ENCODE data around the gene PPIL1. TPM values are rescaled to one million over a fixed set of nuclear protein-coding genes. Genes with fewer than 3 reads are reported as not detected.

PPIL1 gene
- total RNA-seq, 1 experiment from 2014 or later = 64.2 TPM

DNA sequence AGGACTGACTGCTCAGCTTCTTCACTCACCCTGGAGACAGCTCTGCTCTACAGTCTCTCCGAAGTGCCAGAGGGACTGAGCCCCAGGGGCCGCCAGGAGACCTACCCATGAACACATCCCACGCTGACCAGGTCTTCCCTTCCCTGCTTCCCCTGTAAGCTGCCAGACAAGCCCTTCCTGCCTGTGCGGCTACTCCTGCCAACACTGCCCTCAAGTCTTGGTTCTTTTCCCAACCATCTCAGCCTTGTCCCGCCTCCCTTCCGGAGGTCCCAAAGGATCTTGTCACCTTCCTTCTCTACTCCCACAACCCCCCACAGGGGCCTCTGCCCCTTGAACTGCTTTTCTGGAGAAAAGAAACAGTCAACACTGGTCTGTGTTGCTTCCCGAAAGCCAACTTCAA is 50.4 kb downstream of the PPIL1 start:
- H3K4me1 Mint-ChIP-seq = peaks cover 29% of the 10 kb centered on the region
- no peaks in the 10 kb centered on the region for H3K9me3 Mint-ChIP-seq
- H3K36me3 Mint-ChIP-seq = no peaks in the 10 kb centered on the region
- no peak for ATAC-seq
- no peak for DNase-seq (ENCODE audit: low spot score)
- H3K27me3 Mint-ChIP-seq (ENCODE audit: low read depth) = no peaks in the 10 kb centered on the region
- ChIA-PET POLR2A (interaction anchor here (0.6 kb wide), 1 partner anchor 232 kb away, joined by 3 read pairs; no protein-coding TSS in a partner anchor), CTCF (no interaction called here)
- TF ChIP-seq ATF1 (CRISPR knock-in tag; IDR thresholded peaks at IDR 0.05) = no peak
- no peak for TF ChIP-seq NFYB (CRISPR knock-in tag; conservative IDR thresholded peaks at IDR 0.05; ENCODE audit: low read depth)
- no peak for TF ChIP-seq ZNF232 (CRISPR knock-in tag; IDR thresholded peaks at IDR 0.05)
- no peak for TF ChIP-seq MYBL2 (CRISPR knock-in tag; IDR thresholded peaks at IDR 0.05)
- TF ChIP-seq, protein P1, sequence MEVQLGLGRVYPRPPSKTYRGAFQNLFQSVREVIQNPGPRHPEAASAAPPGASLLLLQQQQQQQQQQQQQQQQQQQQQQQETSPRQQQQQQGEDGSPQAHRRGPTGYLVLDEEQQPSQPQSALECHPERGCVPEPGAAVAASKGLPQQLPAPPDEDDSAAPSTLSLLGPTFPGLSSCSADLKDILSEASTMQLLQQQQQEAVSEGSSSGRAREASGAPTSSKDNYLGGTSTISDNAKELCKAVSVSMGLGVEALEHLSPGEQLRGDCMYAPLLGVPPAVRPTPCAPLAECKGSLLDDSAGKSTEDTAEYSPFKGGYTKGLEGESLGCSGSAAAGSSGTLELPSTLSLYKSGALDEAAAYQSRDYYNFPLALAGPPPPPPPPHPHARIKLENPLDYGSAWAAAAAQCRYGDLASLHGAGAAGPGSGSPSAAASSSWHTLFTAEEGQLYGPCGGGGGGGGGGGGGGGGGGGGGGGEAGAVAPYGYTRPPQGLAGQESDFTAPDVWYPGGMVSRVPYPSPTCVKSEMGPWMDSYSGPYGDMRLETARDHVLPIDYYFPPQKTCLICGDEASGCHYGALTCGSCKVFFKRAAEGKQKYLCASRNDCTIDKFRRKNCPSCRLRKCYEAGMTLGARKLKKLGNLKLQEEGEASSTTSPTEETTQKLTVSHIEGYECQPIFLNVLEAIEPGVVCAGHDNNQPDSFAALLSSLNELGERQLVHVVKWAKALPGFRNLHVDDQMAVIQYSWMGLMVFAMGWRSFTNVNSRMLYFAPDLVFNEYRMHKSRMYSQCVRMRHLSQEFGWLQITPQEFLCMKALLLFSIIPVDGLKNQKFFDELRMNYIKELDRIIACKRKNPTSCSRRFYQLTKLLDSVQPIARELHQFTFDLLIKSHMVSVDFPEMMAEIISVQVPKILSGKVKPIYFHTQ (CRISPR knock-in tag; IDR thresholded peaks at IDR 0.05) = no peak
- no peak for TF ChIP-seq ZNF671 (CRISPR knock-in tag; IDR thresholded peaks at IDR 0.05)
- TF ChIP-seq, protein P2, sequence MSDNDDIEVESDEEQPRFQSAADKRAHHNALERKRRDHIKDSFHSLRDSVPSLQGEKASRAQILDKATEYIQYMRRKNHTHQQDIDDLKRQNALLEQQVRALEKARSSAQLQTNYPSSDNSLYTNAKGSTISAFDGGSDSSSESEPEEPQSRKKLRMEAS (CRISPR knock-in tag; IDR thresholded peaks at IDR 0.05) = no peak
- TF ChIP-seq ZNF396 (CRISPR knock-in tag; IDR thresholded peaks at IDR 0.05; ENCODE audit: borderline replicate concordance) = no peak
- TF ChIP-seq, protein P3, sequence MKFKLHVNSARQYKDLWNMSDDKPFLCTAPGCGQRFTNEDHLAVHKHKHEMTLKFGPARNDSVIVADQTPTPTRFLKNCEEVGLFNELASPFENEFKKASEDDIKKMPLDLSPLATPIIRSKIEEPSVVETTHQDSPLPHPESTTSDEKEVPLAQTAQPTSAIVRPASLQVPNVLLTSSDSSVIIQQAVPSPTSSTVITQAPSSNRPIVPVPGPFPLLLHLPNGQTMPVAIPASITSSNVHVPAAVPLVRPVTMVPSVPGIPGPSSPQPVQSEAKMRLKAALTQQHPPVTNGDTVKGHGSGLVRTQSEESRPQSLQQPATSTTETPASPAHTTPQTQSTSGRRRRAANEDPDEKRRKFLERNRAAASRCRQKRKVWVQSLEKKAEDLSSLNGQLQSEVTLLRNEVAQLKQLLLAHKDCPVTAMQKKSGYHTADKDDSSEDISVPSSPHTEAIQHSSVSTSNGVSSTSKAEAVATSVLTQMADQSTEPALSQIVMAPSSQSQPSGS (CRISPR knock-in tag; IDR thresholded peaks at IDR 0.05; ENCODE audit: borderline replicate concordance, low read depth) = no peak
- TF ChIP-seq, protein P4, sequence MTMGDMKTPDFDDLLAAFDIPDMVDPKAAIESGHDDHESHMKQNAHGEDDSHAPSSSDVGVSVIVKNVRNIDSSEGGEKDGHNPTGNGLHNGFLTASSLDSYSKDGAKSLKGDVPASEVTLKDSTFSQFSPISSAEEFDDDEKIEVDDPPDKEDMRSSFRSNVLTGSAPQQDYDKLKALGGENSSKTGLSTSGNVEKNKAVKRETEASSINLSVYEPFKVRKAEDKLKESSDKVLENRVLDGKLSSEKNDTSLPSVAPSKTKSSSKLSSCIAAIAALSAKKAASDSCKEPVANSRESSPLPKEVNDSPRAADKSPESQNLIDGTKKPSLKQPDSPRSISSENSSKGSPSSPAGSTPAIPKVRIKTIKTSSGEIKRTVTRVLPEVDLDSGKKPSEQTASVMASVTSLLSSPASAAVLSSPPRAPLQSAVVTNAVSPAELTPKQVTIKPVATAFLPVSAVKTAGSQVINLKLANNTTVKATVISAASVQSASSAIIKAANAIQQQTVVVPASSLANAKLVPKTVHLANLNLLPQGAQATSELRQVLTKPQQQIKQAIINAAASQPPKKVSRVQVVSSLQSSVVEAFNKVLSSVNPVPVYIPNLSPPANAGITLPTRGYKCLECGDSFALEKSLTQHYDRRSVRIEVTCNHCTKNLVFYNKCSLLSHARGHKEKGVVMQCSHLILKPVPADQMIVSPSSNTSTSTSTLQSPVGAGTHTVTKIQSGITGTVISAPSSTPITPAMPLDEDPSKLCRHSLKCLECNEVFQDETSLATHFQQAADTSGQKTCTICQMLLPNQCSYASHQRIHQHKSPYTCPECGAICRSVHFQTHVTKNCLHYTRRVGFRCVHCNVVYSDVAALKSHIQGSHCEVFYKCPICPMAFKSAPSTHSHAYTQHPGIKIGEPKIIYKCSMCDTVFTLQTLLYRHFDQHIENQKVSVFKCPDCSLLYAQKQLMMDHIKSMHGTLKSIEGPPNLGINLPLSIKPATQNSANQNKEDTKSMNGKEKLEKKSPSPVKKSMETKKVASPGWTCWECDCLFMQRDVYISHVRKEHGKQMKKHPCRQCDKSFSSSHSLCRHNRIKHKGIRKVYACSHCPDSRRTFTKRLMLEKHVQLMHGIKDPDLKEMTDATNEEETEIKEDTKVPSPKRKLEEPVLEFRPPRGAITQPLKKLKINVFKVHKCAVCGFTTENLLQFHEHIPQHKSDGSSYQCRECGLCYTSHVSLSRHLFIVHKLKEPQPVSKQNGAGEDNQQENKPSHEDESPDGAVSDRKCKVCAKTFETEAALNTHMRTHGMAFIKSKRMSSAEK (CRISPR knock-in tag; IDR thresholded peaks at IDR 0.05; ENCODE audit: borderline replicate concordance) = no peak
- TF ChIP-seq ZNF263 (CRISPR knock-in tag; IDR thresholded peaks at IDR 0.05; ENCODE audit: low read depth) = no peak
- TF ChIP-seq RELA (CRISPR knock-in tag; IDR thresholded peaks at IDR 0.05; ENCODE audit: borderline replicate concordance) = no peak
- no peak for TF ChIP-seq PRRX2 (CRISPR knock-in tag; IDR thresholded peaks at IDR 0.05)
- no peak for TF ChIP-seq NR3C1 (CRISPR knock-in tag; conservative IDR thresholded peaks at IDR 0.05; ENCODE audit: low read depth)
- H3K4me3 Mint-ChIP-seq = no peak overlapping the region
- no peak overlapping the region for H3K27ac Mint-ChIP-seq

DNA sequence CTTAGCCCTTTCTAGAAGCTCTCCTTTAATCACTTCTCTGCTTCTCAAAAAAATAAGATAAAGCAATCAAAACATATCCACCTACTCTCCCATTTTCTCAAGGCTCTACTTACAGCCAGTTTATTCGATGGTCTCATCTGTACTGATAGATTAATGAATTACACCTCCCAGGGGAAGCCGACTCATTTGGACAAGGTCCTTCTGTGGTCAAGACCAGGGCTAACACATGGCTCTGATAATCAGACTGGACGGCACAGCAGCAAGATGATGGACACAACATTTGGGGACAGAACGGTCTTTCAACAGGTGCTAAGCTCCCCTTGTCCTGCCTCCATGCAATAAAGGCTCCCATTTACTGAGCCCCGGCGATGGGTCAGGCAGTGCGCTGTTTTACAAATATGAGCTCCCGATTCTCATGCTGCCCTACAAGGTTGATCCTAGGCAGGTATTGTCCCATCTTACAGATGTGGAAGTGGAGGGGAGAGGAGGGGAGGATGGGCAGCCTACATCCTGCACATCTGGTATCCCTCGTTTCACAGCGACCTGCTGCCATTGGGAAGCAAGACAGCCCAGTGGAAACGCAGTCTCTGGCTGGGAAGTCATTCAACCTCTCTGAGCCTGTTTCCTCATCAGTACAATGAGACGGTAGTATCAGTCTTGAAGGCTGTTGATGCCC is 51.0 kb downstream of the PPIL1 start:
- H3K4me1 Mint-ChIP-seq = peaks cover 29% of the 10 kb centered on the region
- H3K4me3 Mint-ChIP-seq = no peak overlapping the region
- H3K9me3 Mint-ChIP-seq = no peaks in the 10 kb centered on the region
- no peaks in the 10 kb centered on the region for H3K27me3 Mint-ChIP-seq (ENCODE audit: low read depth)
- ATAC-seq (no peak), DNase-seq (ENCODE audit: low spot score) (no peak)
- CTCF ChIA-PET = no interaction called here
- no peak overlapping the region for H3K27ac Mint-ChIP-seq
- no peaks in the 10 kb centered on the region for H3K36me3 Mint-ChIP-seq
- POLR2A ChIA-PET = interaction anchor here (0.6 kb wide), 1 partner anchor 232 kb away, joined by 3 read pairs; no protein-coding TSS in a partner anchor
- no peak for TF ChIP-seq ZNF121 (CRISPR knock-in tag; IDR thresholded peaks at IDR 0.05)
- TF ChIP-seq CREB1 (CRISPR knock-in tag; IDR thresholded peaks at IDR 0.05) = no peak
- TF ChIP-seq PRRX2 (CRISPR knock-in tag; IDR thresholded peaks at IDR 0.05) = no peak
- TF ChIP-seq ZNF317 (CRISPR knock-in tag; IDR thresholded peaks at IDR 0.05; ENCODE audit: borderline replicate concordance, low read depth) = no peak
- TF ChIP-seq NR2C2 (CRISPR knock-in tag; IDR thresholded peaks at IDR 0.05) = no peak
- TF ChIP-seq, protein P5, sequence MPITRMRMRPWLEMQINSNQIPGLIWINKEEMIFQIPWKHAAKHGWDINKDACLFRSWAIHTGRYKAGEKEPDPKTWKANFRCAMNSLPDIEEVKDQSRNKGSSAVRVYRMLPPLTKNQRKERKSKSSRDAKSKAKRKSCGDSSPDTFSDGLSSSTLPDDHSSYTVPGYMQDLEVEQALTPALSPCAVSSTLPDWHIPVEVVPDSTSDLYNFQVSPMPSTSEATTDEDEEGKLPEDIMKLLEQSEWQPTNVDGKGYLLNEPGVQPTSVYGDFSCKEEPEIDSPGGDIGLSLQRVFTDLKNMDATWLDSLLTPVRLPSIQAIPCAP (CRISPR knock-in tag; IDR thresholded peaks at IDR 0.05) = no peak
- TF ChIP-seq EMX1 (CRISPR knock-in tag; IDR thresholded peaks at IDR 0.05) = no peak
- TF ChIP-seq ZNF671 (CRISPR knock-in tag; IDR thresholded peaks at IDR 0.05) = no peak
- TF ChIP-seq FOXK1 (CRISPR knock-in tag; IDR thresholded peaks at IDR 0.05) = no peak
- TF ChIP-seq, protein P6, sequence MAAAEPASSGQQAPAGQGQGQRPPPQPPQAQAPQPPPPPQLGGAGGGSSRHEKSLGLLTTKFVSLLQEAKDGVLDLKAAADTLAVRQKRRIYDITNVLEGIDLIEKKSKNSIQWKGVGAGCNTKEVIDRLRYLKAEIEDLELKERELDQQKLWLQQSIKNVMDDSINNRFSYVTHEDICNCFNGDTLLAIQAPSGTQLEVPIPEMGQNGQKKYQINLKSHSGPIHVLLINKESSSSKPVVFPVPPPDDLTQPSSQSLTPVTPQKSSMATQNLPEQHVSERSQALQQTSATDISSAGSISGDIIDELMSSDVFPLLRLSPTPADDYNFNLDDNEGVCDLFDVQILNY (CRISPR knock-in tag; IDR thresholded peaks at IDR 0.05) = no peak
- no peak for TF ChIP-seq ZNF232 (CRISPR knock-in tag; IDR thresholded peaks at IDR 0.05)
- TF ChIP-seq, protein P7, sequence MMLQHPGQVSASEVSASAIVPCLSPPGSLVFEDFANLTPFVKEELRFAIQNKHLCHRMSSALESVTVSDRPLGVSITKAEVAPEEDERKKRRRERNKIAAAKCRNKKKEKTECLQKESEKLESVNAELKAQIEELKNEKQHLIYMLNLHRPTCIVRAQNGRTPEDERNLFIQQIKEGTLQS (CRISPR knock-in tag; conservative IDR thresholded peaks at IDR 0.05) = no peak
- no peak for TF ChIP-seq MYBL2 (CRISPR knock-in tag; IDR thresholded peaks at IDR 0.05)
